HG03439 (cell line): ENCODE measurements around the gene TRAPPC3.
A peak's percentile ranks its signal among the peaks of the same experiment; 100 is the strongest.
"Not testable (repeated sequence)": the region's sequence is repeated elsewhere in the genome, so short reads cannot be mapped to it uniquely, and the experiment has no call there.

Experiments used
- ATAC-seq: cut with Tn5 transposase; IDR thresholded peaks from one replicate; pipeline ENCODE4 v1.9.1; 2021; ENCODE audit warnings: mild to moderate bottlenecking, moderate library complexity; ENCODE audit not compliant: unreplicated experiment

TRAPPC3 gene

GRCh38 chr1:36149237-36149972 is at the start of gene TRAPPC3:
TSS of gene TRAPPC3 (minus strand) at chr1:36149486. CDS start at chr1:36149378, 108 bp downstream.
- peak; percentile 90 for ATAC-seq

GRCh38 chr1:36198641-36199040 is 49.4 kb upstream of the TRAPPC3 start:
- no peak for ATAC-seq

DNA sequence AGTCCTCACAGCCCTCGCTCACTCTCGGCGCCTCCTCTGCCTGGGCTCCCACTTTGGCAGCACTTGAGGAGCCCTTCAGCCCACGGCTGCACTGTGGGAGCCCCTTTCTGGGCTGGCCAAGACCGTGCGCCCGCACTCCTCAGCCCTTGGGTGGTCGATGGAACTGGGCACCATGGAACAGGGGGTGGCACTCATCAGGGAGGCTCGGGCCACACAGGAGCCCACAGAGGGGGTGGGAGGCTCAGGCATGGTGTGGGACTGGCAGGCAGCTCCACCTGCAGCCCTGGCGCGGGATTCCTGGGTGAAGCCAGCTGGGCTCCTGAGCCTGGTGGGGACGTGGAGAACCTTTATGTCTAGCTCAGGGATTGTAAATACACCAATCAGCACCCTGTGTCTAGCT is 47.5 kb upstream of the TRAPPC3 start:
- not testable (repeated sequence) for ATAC-seq

- ATAC-seq, result no peak
Measured at GRCh38 chr1:36187800-36188593, 38.7 kb upstream of the TRAPPC3 start.

GRCh38 chr1:36183309-36183856 is 34.1 kb upstream of the TRAPPC3 start:
- ATAC-seq, result no peak

DNA sequence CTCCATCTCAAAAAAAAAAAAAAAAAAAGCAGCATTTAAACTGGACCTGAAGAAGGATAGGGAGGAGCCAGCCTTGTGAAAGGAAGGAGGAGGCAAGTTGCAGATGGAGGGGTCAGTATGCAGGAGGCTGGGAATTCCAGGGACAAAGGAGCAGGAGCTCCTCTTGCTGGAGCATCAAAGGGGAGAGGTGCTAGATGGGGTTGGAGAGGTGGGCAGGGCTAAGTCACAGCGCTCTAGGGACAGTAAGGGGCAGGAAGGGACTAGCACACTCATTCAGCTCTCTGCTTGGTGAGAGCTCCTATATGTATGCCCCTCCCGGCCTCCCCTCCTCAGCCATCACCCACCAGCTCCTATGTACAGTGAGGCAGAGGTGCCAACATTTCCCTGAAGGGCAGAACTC is 33.4 kb upstream of the TRAPPC3 start:
- ATAC-seq, result no peak

DNA sequence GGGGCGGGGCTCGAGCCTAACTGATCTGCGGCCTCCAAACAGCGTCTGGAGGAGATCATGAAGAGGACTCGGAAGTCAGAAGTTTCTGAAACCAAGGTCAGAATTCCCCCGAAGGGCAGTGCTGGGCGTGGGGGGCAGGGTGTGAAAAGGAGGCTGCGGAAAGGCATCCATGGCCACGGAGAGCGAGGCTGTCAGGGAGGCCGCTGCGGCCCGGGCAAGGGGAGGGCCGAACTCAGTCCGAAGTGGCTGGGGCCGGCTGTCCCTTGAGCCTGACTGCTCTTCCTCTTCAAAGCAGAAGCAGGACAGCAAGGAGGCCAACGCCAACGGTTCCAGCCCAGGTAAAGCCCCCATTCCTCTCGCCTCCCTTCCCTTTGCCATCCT is 29.9 kb upstream of the TRAPPC3 start:
- ATAC-seq, result no peak

DNA sequence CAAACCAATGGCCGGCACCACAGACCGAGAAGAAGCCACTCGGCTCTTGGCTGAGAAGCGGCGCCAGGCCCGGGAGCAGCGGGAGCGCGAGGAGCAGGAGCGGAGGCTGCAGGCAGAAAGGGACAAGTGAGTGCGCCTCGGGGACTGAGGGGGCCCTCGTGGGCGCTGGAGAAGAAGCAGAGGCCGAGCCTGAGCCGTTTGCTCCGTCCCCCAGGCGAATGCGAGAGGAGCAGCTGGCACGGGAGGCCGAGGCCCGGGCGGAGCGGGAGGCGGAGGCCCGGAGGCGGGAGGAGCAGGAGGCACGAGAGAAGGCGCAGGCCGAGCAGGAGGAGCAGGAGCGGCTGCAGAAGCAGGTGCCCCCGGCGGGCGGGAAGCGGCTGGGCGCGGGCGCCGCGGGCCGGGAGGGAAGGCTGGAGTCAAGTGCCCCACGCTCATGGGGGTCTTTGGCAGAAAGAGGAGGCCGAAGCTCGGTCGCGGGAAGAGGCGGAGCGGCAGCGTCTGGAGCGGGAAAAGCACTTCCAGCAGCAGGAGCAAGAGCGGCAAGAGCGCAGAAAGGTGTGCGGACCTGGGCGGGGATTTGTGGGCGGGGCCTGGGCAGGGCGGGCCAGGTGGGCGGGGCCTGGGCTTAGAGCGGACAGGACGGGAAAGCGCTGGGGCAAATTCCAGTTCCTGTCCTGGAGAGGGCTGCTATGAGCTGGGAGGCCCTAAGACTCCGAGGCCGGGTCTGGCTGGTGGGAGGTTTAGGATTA is 29.4 kb upstream of the TRAPPC3 start:
- no peak for ATAC-seq

DNA sequence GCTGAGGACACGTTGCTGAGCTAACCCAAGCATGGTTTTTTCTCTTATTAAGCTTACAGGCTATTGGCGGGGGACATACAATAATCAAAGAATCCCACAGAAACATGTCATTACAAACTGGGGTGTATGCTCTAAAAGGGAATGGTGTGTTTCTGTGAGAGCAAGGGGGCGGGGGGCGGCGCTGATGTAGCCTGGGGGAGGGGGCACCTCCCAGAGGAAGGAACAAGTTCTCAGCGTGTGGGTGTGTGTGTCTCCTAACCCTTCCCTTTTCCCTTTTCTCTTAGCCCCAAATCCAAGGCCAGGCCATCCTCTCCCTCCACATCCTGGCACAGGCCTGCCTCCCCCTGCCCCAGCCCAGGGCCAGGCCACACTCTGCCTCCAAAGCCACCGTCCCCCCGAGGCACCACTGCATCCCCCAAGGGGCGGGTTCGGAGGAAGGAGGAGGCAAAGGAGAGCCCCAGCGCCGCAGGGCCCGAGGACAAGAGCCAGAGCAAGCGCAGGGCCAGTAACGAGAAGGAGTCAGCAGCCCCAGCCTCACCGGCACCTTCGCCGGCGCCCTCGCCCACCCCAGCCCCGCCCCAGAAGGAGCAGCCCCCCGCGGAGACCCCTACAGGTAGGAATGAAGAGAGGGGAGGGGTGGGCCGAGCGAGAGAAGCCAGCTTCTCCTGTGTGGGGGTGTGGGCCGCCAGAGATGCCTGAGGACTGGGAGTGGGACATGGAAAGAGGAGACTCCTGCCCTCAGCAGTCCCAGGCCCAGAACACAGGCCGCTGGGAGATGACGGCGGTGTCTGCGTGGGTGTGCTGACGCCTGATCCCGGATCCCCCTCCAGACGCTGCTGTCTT is 28.5 kb upstream of the TRAPPC3 start:
- ATAC-seq, result no peak

DNA sequence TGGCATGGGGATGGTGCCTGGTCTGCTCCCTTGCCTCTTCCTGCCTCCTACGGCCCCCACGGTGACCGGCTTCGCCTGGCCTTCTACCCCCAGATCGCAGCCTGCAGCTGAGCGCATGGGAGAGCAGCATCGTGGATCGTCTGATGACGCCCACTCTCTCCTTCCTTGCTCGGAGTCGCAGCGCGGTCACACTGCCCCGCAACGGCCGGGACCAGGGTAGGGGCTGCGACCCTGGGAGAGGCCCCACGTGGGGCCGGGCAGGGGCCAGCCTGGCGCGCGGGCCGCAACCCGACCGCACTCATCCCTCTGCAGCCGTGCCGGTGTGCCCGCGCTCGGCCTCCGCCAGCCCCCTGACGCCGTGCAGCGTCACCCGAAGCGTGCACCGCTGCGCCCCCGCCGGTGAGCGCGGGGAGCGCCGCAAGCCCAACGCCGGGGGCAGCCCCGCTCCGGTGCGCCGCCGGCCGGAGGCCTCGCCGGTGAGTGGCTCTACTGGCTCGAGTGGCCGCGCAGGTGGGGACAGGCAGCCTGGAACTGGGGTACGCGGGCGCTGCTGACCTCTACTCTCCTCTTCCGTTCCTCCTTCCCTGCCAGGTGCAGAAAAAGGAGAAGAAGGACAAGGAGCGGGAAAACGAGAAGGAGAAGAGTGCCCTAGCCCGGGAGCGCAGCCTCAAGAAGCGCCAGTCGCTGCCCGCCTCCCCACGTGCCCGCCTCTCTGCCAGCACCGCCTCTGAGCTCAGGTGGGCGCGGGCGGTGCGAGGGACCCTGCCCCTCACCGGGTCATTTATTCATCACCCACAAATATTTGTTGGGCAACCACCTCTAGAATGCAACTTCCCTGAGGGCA is 27.0 kb upstream of the TRAPPC3 start:
- no peak for ATAC-seq

- ATAC-seq, result no peak
Measured at GRCh38 chr1:36175137-36176095, 26.1 kb upstream of the TRAPPC3 start.

DNA sequence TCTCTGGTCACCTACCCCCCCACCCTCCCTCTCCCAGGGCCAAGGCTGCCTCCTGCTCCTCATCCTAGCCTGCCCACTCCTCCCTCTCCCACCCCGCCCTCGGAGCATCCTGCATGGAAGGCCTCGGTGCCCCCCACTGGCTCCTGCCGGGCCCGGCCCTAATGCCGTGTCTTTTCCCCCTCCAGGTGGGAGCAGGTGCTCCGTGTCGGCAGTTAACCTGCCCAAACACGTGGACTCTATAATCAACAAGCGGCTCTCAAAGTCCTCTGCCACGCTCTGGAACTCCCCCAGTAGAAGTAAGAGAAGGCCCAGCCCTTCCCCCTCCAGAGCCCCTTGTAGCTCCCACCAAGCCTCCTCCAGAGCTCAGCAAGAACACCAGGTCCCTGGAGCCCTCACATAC is 25.4 kb upstream of the TRAPPC3 start:
- ATAC-seq, result no peak

GRCh38 chr1:36172983-36173382 is 23.7 kb upstream of the TRAPPC3 start:
- no peak for ATAC-seq

DNA sequence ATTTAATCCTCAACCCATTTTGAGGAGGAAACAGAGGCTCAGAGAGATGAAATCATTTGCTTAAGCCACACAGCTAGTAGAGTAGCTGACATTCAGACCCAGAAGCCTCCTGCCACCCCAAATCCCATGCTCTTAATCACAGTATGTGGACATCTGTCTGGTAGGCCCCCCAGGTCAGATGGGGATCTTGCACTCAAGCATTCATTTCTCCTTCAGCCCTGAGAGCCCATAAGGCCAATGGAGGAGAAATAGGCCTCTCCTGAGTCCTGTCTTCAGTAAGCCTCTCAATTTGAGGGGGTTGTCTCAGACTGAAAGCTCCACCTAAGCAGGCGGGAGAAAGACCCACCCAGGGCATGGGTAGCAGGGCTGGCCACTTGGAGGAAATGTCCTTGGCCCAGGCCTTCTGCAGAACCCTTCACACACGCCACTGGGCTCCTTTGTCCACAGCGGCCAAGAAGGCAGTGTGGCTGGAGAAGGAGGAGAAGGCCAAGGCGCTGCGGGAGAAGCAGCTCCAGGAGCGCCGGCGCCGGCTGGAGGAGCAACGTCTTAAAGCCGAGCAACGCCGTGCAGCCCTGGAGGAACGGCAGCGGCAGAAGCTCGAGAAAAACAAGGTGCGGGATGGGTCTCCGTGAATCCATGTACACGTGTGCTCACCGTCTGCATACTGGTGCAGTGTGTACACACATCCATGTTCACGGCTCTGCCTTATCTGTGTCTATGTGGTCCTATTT is 22.9 kb upstream of the TRAPPC3 start:
- ATAC-seq, result no peak

- no peak for ATAC-seq
Measured at GRCh38 chr1:36170643-36171412, 21.5 kb upstream of the TRAPPC3 start.

DNA sequence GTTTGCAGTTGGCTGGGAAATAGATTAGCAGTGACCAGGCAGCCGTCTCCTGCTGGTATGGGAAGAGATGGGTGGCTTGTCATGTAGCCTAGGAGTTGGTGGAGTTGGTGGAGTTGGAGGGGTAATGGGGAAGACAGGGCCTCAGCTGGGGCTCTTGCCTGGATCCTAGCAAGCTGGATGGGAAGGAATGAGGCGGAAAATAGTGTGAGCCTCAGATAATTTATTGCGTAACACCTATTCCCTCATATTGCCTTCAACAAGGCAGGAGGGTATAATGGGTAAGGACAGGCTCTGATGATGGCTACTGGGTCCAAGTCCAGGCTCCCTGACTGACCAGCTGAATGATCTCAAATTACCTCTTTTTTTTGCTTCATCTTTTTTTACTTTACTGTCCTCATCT is 19.2 kb upstream of the TRAPPC3 start:
- no peak for ATAC-seq
